Liver (tissue), 3 donors: ENCODE data around the gene PIAS4.

Experiments
- EGR1 ChIP-seq, 2 donors: IDR thresholded peaks; 2 replicates each; pipeline ENCODE4 v1.6.1; 2016 to 2018; ENCODE audit warnings: antibody characterized with exemption in 2 of 2, low read depth in 2 of 2
- RAD21 ChIP-seq, 2 donors: IDR thresholded peaks; 2 replicates each; pipeline ENCODE4 v1.6.1; 2016; ENCODE audit warnings: antibody characterized with exemption in 2 of 2, mild to moderate bottlenecking in 2 of 2
- SP1 ChIP-seq: IDR thresholded peaks from 2 replicates; pipeline ENCODE4 v1.6.1; 2018; ENCODE audit warnings: antibody characterized with exemption, mild to moderate bottlenecking
- TAF1 ChIP-seq: conservative IDR thresholded peaks from 2 replicates; pipeline ENCODE4 v1.6.1; 2016; ENCODE audit warnings: antibody characterized with exemption, mild to moderate bottlenecking
- TF ChIP-seq, protein P1 (sequence below): fragments of 150-350 bp; IDR thresholded peaks from 2 replicates; pipeline ENCODE4 v1.5.1; 2017; ENCODE audit warnings: improper control_type of control experiment, low read depth, low read length; ENCODE audit not compliant: missing input control
- TF ChIP-seq, protein P2 (sequence below): IDR thresholded peaks from 2 replicates; pipeline ENCODE4 v1.6.1; 2016; ENCODE audit warnings: antibody characterized with exemption
- donor health status: healthy.
- donor health status: healthy.

DNA sequence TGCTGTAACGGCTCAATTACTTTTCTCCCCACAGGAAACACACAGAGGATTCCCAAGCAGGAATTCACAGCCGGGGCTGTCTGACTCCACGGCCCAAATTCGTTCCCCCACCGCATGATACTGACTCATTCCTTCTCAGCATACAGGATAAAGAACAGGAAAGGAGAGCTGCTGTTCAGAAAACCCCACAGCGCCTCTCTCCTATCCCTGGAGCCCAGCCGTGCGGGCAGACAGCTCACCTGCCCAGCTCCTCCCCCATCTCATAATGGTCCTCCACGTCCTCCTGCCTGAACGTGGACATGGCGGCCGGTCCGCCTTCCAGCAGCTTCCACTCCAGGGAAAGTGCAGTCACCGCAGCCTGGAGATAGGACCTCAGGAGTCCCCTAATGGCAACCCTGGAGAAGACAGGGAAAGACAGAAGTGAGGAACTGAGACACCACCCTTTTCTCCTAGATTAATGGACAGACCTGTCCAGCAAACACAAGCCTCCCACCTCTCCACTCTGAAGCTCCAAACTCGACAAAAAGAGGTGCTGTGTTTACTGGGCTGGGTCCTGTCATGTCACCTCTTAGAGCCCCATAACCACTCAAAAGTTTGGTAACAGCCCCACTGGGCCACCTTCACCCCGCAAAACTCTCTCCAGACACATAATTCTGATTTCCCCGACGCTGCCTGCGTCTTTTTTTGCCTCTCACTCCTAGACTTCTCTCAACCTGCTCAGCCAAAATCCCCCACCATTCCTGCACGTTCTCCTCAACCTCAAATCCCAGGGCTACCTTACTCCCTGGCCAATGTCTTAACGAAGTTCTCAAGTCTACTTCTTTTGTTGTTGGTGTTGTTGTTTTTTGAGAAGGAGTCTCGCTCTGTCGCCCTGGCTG is 37.9 kb upstream of the PIAS4 start:
- TF ChIP-seq EGR1 (IDR thresholded peaks at IDR 0.05; ENCODE audit: low read depth in 2 of 2): no peak
- TF ChIP-seq TAF1: no peak
- no peak for TF ChIP-seq RAD21 (IDR thresholded peaks at IDR 0.05)
- TF ChIP-seq SP1: no peak
- TF ChIP-seq, protein P1, sequence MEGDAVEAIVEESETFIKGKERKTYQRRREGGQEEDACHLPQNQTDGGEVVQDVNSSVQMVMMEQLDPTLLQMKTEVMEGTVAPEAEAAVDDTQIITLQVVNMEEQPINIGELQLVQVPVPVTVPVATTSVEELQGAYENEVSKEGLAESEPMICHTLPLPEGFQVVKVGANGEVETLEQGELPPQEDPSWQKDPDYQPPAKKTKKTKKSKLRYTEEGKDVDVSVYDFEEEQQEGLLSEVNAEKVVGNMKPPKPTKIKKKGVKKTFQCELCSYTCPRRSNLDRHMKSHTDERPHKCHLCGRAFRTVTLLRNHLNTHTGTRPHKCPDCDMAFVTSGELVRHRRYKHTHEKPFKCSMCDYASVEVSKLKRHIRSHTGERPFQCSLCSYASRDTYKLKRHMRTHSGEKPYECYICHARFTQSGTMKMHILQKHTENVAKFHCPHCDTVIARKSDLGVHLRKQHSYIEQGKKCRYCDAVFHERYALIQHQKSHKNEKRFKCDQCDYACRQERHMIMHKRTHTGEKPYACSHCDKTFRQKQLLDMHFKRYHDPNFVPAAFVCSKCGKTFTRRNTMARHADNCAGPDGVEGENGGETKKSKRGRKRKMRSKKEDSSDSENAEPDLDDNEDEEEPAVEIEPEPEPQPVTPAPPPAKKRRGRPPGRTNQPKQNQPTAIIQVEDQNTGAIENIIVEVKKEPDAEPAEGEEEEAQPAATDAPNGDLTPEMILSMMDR: no peak
- TF ChIP-seq, protein P2, sequence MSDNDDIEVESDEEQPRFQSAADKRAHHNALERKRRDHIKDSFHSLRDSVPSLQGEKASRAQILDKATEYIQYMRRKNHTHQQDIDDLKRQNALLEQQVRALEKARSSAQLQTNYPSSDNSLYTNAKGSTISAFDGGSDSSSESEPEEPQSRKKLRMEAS: no peak
